ENCODE measurements around the gene RBFOX1. TPM values are rescaled to one million over a fixed set of nuclear protein-coding genes. Genes with fewer than 3 reads are reported as not detected.

RBFOX1 gene
- total RNA-seq, 1 donor: not detected

- DNase-seq (ENCODE audit: insufficient read length, low spot score, missing footprints): no peak
- Histone ChIP-seq H3K9me3 (ENCODE audit: low read depth, low read length) (peaks cover 4% of the 10 kb centered on the region), H3K27ac (ENCODE audit: low read depth, low read length) (no peak overlapping the region)
Observed at GRCh38 chr16:7585705-7586104, 253.1 kb downstream of the RBFOX1 start.

GRCh38 chr16:7590934-7591333 is 258.3 kb downstream of the RBFOX1 start:
- no peaks in the 10 kb centered on the region for H3K79me2 ChIP-seq (ENCODE audit: insufficient read depth, low read length)
- DNase-seq (ENCODE audit: insufficient read length, low spot score, missing footprints): no peak

More at GRCh38 chr16:7585705-7586104, 253.1 kb downstream of the RBFOX1 start:
- Histone ChIP-seq H3K4me3 (ENCODE audit: insufficient read depth, low read length) (no peak overlapping the region), H3K4me2 (ENCODE audit: insufficient read depth, low read length) (no peak overlapping the region), H3K79me2 (ENCODE audit: insufficient read depth, low read length) (no peaks in the 10 kb centered on the region), H3K4me1 (ENCODE audit: insufficient read depth, low read length) (no peaks in the 10 kb centered on the region), H4K20me1 (ENCODE audit: insufficient read depth, low read length) (no peaks in the 10 kb centered on the region), H3K27me3 (ENCODE audit: insufficient read depth, low read length) (no peaks in the 10 kb centered on the region), H2AFZ (ENCODE audit: low read length) (no peak overlapping the region), H3K36me3 (ENCODE audit: insufficient read depth, low read length) (no peaks in the 10 kb centered on the region)
- no peak for TF ChIP-seq CTCF (IDR thresholded peaks at IDR 0.05; ENCODE audit: extremely low read depth, low read depth, low read length)

GRCh38 chr16:7596308-7596707 is 263.7 kb downstream of the RBFOX1 start:
- H3K4me3 ChIP-seq (ENCODE audit: insufficient read depth, low read length): no peak overlapping the region
- no peak overlapping the region for H2AFZ ChIP-seq (ENCODE audit: low read length)
- no peaks in the 10 kb centered on the region for H3K36me3 ChIP-seq (ENCODE audit: insufficient read depth, low read length)
- DNase-seq (ENCODE audit: insufficient read length, low spot score, missing footprints): no peak
- H3K27ac ChIP-seq (ENCODE audit: low read depth, low read length): no peak overlapping the region
- H3K9me3 ChIP-seq (ENCODE audit: low read depth, low read length): no peaks in the 10 kb centered on the region
- no peaks in the 10 kb centered on the region for H3K27me3 ChIP-seq (ENCODE audit: insufficient read depth, low read length)
- H3K4me1 ChIP-seq (ENCODE audit: insufficient read depth, low read length): no peaks in the 10 kb centered on the region
- H3K4me2 ChIP-seq (ENCODE audit: insufficient read depth, low read length): no peak overlapping the region
- no peaks in the 10 kb centered on the region for H4K20me1 ChIP-seq (ENCODE audit: insufficient read depth, low read length)
- no peaks in the 10 kb centered on the region for H3K79me2 ChIP-seq (ENCODE audit: insufficient read depth, low read length)
- TF ChIP-seq CTCF (IDR thresholded peaks at IDR 0.05; ENCODE audit: extremely low read depth, low read depth, low read length): no peak

More at GRCh38 chr16:7590934-7591333, 258.3 kb downstream of the RBFOX1 start:
- Histone ChIP-seq H3K27me3 (ENCODE audit: insufficient read depth, low read length) (no peaks in the 10 kb centered on the region), H2AFZ (ENCODE audit: low read length) (no peak overlapping the region), H3K27ac (ENCODE audit: low read depth, low read length) (no peak overlapping the region), H4K20me1 (ENCODE audit: insufficient read depth, low read length) (no peaks in the 10 kb centered on the region), H3K4me1 (ENCODE audit: insufficient read depth, low read length) (no peaks in the 10 kb centered on the region), H3K4me2 (ENCODE audit: insufficient read depth, low read length) (no peak overlapping the region), H3K4me3 (ENCODE audit: insufficient read depth, low read length) (no peak overlapping the region), H3K36me3 (ENCODE audit: insufficient read depth, low read length) (no peaks in the 10 kb centered on the region), H3K9me3 (ENCODE audit: low read depth, low read length) (peaks cover 2% of the 10 kb centered on the region)
- TF ChIP-seq CTCF (IDR thresholded peaks at IDR 0.05; ENCODE audit: extremely low read depth, low read depth, low read length): no peak

DNA sequence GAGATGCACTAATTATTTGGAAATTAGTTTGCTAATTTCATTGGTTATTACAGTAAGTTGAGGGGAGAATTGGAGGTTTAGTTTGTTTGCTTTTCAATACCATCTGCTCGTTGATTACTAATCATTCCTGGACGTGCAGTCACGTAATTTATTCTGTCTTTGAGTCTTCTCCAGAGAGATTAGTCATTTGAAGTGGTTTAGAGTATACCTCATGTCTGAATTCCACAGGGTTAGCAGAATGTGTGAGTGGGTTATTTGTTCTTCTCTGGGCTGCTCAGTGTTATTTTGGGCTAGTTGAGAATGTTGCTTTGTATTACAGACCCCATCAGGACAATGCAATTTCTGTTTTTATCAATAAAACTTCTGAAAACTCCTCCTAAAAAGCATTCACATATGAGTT is 265.0 kb downstream of the RBFOX1 start:
- no peak for TF ChIP-seq CTCF (IDR thresholded peaks at IDR 0.05; ENCODE audit: extremely low read depth, low read depth, low read length)
- no peak overlapping the region for H3K4me3 ChIP-seq (ENCODE audit: insufficient read depth, low read length)
- H3K27ac ChIP-seq (ENCODE audit: low read depth, low read length): no peak overlapping the region
- H3K36me3 ChIP-seq (ENCODE audit: insufficient read depth, low read length): no peaks in the 10 kb centered on the region
- no peaks in the 10 kb centered on the region for H3K79me2 ChIP-seq (ENCODE audit: insufficient read depth, low read length)
- H3K4me1 ChIP-seq (ENCODE audit: insufficient read depth, low read length): no peaks in the 10 kb centered on the region
- no peak for DNase-seq (ENCODE audit: insufficient read length, low spot score, missing footprints)
- H4K20me1 ChIP-seq (ENCODE audit: insufficient read depth, low read length): no peaks in the 10 kb centered on the region
- H3K27me3 ChIP-seq (ENCODE audit: insufficient read depth, low read length): no peaks in the 10 kb centered on the region
- H3K4me2 ChIP-seq (ENCODE audit: insufficient read depth, low read length): no peak overlapping the region
- no peak overlapping the region for H2AFZ ChIP-seq (ENCODE audit: low read length)
- peaks cover 2% of the 10 kb centered on the region for H3K9me3 ChIP-seq (ENCODE audit: low read depth, low read length)
